ENCODE measurements around the gene BBS1.
"Not testable (repeated sequence)": the region's sequence is repeated elsewhere in the genome, so short reads cannot be mapped to it uniquely, and the experiment has no call there.

BBS1 gene

DNA sequence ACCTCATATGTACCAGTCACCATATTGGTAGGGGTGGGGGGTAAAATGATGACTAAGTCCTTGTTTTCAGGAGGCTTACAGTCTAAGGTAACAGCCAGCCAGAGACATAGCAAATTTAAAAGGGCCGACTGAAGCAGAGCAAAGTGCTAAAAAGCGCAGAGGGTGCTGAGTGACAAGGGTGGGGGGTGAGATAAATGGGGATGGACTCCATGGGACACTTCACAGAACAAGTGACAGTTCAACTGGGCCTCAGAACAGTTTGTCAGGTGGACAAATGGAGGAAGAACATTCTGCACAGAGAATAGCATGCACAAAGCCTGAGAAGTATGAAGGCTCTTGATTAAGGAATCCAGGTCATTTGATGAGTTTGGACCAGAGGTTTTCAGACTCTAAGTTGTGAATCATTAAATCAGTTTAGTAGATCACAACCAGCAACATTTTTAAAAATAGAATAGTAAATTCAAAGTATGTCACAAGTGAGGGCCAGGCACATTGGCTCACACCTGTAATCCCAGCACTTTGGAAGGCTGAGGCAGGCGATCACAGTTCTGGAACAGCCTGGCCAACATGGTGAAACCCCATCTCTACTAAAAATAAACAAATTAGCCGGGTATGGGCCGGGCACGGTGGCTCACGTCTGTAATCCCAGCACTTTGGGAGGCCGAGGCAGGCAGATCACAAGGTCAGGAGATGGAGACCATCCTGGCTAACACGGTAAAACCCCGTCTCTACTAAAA is 14.0 kb downstream of the BBS1 start:
- DNase-seq (ENCODE audit: low spot score): no peak

DNA sequence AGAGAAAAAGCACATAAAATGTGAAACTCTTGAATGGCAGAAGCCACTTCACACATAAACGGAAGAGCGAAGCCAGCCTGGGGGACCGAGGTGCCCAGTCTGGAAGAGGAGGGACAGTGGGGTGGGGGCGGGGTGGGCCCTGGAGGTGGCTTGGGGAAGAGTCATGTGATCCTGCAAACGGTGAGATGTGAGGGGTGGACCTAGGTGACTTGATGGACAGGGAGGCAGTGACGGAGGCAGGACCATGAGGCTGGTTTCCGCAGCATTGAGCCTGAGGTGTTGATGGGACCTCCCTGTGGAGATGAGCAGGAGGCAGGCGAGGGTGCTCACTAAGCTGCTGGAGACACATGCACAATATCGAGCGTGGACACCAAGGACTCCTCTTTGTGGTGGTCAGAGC is 18.6 kb downstream of the BBS1 start:
- DNase-seq (ENCODE audit: low spot score): no peak

DNA sequence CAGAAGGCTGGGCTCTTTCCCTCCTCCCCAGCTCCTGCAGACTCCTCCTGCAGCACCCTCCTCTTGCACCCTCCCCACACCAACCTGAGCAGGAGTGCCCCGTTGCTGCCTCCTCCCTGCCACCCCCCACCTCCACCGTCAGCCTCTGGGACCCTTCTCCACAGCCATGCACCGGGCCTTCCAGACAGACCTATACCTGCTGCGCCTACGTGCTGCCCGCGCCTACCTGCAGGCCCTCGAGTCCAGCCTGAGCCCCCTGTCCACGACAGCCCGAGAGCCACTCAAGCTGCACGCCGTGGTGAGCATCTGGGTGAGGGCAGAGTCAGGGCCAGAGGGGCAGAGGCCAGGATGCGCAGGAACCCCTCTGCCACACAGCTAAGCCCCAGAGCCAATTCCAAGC is 19.2 kb downstream of the BBS1 start:
- no peak for DNase-seq (ENCODE audit: low spot score)

DNA sequence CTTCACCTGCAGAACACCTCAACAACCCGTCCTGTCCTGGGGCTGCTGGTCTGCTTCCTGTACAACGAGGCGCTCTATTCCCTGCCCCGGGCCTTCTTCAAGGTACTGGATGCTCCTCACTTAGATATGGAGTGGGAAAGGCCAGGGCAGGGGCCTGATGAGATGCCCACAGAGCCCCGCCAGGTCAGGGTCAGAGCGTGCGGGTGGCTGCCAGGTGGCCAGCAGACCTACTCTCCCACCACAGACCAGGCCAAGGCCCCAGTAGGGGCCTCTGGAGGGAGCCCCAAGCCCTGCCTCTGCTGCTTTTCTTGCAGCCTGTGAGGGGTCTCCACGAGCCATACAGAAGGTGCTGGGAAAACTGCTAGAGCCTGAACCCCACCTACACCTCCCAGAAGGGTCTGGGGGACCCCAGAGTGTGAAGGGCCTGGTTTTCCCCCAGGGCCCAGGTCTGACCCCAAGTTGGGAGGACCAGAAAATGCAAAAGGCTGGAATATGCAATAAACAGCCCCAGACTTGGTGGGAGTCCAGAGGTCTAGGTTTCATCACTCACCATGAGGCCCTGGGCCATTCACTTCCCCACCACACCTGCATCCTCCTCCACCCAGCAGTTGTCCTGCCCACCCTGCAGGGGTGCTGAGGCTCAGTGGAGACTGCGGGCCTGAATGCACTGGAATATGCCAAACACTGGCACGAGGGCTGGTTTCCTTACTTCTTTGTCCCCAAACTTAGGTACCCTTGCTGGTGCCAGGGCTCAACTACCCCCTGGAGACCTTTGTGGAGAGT is 20.7 kb downstream of the BBS1 start:
- no peak for DNase-seq (ENCODE audit: low spot score)

DNA sequence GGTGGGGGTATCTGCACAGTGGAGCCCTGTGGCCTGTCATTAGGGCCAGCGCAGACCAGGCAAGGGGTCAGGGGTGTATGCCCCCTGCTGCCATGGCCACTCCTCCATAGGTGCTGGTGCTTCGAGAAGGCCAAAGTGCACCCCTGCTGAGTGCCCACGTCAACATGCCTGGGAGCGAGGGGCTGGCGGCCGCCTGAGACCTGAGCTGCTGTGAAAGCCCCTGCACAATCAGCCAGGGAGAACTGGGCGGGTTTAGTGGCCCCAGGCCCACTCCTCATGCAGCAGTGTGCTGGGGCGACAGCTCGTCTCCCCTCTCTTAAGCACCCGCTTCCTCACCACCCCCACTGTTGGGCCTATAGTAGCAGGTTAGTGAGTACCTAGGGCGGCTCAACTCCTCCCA is 21.4 kb downstream of the BBS1 start:
- DNase-seq (ENCODE audit: low spot score): no peak

DNA sequence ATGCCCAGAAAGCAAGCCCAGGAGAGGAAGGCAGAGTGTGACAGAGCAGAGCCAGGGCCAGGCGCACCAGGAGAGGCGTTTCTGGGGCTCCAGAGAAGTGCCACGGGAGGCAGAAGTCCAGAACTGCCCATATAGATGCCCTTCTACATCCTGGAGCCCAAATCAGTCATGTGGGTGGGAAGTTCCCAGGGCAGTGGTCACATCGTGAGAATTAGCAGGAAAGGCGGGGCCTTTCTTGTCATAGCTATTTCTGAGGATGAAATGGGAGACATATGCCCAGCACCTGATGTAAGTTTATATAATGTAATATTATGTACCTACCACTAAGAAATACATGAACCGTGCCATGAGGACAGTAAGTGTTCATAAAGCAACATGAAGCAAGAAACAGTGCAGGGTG is 22.3 kb downstream of the BBS1 start:
- DNase-seq (ENCODE audit: low spot score): no peak

DNA sequence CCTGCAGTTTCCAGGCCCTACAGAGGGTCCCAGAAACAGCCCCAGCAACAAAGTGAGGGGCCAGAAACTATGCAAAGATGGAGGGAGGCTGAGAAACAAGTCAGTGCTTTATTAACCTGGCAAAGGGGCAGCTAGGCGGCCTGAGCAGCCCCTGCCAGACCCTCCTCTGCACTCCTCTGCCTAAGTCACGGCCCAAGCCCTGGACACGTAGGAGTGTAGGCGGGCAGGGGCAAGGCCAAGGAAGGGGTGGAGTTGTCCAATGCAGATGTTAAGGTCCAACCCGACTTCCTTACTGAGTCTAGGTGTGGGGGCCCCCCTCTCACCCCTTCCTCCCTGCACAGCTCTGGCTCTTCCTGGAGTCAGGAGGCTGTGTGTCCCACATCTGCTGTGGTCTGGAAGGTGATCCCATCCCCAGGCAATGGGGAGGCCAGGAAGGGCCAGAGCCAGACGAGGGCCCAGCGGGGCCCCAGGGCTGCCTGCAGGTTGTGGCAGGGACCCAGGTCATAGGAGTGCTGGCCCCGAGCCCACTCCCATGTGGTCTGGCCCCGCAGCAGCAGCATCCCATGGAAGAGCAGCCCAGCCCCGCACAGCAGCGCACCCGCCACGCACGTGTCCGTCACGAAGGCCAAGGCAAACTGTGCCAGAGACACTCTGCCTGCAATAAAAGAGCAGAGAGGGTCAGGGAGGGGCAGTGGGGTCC is 28.9 kb downstream of the BBS1 start:
- no peak for DNase-seq (ENCODE audit: low spot score)

DNA sequence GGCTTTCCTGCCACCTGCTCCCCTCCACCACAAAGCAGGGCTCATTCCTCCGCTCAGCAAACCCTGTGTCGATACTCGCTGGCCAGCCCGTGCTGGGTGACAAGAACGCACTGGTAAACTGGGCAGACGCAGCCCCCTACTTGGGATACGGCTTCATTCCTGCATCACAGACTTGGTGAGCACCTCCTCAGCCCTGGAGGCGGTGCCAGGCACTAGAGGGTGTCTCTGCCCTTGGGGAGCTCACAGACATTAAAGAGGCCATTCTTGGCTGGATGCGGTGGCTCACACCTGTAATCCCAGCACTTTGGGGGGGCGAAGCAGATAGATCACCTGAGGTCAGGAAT is 29.4 kb downstream of the BBS1 start:
- DNase-seq (ENCODE audit: low spot score): no peak

DNA sequence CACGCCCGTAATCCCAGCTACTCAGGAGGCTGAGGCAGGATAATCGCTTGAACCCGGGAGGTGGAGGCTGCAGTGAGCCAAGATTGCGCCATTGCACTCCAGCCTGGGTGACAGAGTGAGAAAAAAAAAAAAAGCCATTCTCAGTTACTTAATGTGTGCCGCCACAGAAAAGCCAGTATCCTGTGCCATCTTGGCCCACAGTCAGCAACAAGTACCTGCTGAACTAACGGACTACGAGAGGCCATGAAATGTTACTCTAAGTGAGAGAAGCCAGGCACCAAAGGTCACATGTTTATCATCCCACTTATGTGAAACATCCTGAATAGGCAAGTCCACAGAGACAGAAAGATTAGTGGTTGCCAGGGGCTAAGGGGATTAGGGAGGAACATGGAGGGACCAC is 30.2 kb downstream of the BBS1 start:
- DNase-seq (ENCODE audit: low spot score): not testable (repeated sequence)

DNA sequence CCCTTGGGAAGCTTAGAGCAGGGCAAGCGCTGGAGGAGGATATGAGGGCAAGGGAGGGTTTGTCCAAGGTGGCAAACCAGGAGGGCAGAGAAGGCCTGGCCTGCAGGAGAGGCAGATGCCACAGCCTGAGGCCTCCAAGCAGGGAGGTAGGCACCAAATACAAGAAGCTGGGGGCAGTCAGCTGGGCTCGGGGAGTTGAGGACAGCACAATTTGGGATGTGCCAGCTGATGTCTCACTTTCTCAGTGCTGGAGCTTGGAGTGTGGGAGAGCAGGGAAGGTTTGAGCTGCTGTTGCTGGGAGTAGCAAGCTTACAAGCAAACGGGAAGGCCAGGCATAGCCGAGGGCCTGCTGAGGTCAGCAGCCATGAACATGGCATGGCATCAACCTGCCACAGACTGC is 31.5 kb downstream of the BBS1 start:
- no peak for DNase-seq (ENCODE audit: low spot score)

DNA sequence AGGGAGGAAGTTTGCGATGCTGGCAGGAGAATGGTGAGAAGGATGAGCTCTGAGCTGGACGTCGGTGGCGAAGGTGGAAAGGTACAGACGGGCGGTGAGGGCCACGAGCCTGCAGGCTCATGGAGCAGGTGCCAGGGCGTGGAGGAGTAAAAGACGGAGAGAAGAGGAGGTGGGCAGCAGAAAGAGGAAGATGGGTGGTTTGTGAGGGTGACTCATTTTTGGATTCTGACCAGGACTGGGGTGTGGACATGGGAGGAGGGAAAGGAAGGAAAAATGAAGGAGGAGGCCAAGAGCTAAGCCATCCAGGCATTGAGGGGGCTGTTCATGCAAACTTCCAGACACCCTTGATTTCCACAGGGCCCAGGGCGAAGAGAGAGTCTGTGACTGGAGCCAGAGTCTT is 31.9 kb downstream of the BBS1 start:
- DNase-seq (ENCODE audit: low spot score): no peak

DNA sequence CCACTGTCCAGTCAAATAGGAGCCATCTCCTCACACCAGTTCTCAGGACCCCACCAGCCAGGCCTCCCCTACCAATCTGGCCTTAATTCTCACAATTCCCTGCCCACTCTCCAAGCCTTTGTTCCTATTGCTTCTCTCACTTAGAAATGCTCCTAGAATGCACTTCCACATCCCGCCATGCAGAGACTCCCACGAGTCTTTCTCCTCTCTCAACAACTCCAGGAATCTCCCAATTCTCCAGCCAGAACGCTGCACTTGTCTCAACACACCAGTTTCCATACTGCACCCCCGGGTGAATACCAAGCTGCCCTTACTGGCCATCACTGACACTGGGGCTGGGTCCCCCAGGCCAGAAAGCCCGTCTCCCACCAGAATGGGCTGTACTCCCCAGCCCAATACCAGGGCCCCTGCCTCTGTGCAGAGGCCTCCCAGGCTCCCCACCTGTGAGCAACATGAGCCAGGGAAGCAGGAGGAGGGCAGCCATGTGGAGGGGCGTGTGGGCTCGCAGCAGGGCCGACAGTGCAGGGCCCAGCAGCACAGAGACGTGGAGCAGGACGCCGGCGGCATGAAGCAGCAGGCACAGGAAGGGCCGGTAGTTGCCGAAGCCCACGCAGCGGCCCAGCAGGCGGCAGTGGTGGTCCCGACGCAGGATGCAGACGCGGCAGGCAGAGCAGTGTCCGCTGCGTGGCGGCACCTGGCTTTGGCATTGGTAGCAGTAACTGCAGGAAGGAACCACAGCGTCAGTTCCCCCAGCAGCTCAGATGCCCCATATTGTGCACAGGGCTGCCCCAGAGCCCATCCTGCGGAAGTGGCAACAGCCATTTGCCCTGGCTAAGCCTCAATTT is 33.0 kb downstream of the BBS1 start:
- no peak for DNase-seq (ENCODE audit: low spot score)

DNA sequence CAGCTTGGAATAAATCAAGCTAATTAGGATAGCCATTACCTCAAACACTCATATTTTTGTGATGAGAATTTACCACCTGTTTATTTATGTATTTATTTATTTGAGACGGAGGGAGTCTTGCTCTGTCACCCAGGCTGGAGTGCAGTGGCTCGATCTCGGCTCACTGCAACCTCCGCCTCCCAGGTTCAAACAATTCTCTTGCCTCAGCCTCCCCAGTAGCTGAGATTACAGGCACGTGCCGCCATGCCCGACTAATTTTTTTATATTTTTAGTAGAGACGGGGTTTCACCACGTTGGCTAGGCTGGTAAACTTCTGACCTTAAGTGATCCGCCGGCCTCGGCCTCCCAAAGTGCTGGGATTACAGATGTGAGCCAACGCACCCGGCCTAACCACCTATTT is 34.5 kb downstream of the BBS1 start:
- DNase-seq (ENCODE audit: low spot score): not testable (repeated sequence)

DNA sequence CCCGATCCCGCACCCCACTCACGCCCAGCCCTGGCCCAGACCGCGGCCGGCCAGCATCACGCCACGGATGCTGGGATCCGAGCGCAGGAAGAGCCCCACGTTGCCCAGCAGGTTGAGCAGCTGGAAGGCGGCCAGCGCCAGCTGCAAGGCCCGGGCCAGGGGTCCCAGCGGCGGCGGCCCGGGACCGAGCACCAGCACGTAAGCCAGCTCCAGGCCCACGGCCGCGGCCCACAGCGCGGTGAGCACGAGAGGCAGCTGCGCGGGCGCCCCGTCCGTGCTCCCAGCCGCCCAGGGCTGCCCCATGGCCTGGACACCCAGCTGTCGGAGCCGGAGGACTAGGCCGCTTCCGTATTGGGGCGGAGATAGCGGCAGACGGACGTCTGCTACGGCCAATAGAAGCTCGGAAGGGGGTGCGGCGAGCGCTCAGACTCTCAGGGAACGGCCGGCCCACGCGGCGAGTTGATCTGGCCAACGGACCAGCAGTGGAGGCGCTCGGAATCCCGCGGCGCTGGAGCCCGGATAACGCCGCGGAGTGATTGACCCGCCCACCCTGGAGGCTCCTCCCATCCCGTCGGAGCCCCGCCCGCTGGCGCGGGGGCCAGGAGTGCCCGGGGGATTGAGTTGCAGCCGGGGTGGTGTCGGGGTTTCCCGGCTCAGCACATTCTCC is 35.4 kb downstream of the BBS1 start, which contains the start of gene ZDHHC24:
Gene ZDHHC24 (minus strand): TSS at position 348 of the 667 bp plus-strand sequence. CDS start 45 bp downstream, at position 303.
- DNase-seq (ENCODE audit: low spot score): peak; percentile 96

DNA sequence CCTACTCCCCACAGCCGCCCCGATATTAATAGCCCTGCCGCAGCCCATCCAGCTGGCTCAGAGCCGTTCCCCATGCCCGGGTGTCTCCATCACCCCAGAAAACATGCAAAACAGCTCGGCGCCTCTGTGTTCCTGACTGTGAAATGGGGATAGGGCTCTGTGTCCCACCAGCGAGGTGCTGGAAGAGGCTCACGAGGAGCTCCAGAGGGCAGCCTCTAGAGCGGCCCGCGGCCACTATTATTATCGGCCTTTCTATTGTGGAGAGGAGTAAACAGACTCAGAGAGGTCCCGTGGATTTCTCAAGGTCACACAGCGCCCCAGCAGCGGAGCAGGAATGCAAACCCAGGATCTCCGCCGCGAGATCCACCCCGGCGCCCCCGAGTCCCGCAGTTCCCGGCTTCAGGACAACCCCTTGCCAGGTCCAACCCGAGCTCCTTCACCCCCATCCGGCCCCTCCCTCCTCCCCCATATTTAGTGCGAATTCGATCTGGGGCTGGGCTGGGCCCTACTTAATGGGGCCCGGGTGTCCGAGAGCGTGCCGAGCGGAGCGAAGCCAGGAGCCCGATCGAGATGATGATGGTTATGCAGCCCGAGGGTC is 36.0 kb downstream of the BBS1 start, which contains the start of gene ACTN3:
Gene ACTN3 (plus strand): TSS at position 536 of the 598 bp plus-strand sequence. CDS start 35 bp downstream, at position 571.
- no peak for DNase-seq (ENCODE audit: low spot score)

DNA sequence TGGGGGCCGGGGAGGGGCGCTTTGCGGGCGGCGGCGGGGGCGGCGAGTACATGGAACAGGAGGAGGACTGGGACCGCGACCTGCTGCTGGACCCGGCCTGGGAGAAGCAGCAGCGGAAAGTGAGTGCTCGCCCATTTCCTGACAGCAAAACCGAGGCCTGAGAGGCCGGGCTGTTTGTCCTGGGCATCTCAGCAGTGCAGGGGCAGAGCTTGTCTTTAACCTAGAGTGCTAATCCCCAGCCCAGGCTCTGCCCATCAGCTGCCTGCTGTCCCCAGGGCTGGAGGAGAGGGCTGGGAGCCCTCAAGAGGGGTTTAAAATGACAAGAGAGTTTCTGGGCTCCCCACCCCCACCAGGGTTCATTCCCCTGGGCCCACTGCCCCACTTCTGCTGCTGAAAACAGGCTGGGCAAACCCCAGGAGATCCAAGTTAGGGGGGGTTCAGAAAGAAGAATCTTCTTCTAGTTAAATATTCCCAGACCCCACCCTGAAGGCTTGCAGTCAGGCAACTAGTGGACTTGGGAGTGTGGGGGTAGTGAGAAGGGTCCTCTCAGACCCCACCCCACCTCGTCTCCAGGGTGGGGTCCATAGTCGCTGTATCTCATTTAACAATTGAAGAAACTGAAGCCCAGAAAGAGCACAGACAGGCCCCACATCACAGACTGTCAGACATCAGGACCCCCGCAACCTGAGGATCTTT is 36.7 kb downstream of the BBS1 start:
- DNase-seq (ENCODE audit: low spot score): no peak

DNA sequence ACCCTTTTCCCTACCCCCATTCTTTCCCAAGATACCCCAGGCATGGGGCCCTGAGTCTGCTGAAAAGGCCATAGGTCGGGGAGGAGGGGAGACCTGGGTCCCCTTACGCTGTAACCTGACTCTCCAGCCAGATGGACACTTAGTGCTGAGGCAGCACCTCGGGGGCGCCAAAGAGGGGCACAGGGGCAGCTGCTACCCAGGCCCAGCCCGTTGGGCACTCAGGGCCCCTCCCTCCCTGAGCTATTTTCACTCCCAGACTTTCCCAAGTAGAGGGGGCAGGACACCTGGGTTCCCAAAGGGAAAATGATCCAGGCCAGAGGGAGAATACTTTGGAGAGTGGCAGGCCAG is 37.2 kb downstream of the BBS1 start:
- DNase-seq (ENCODE audit: low spot score): no peak

DNA sequence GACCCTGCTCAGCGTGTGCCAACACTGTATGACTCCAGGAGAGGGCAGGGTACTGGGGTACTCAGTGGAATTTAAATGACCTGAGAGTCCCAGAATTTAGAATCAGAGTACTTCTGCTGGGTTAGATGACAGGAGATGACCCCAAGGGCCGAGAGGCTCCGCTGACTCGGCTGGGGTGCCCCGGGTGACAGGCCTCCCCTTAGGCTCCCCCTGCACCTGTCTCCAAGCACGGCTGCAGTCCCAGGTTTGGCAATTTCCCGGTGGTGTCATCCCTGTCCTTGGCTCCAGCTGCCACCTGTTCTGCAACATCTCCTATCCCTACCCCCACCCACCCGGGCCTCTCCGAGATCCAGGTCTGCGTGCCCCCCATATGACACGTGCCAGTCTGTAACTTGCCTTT is 37.6 kb downstream of the BBS1 start:
- no peak for DNase-seq (ENCODE audit: low spot score)

DNA sequence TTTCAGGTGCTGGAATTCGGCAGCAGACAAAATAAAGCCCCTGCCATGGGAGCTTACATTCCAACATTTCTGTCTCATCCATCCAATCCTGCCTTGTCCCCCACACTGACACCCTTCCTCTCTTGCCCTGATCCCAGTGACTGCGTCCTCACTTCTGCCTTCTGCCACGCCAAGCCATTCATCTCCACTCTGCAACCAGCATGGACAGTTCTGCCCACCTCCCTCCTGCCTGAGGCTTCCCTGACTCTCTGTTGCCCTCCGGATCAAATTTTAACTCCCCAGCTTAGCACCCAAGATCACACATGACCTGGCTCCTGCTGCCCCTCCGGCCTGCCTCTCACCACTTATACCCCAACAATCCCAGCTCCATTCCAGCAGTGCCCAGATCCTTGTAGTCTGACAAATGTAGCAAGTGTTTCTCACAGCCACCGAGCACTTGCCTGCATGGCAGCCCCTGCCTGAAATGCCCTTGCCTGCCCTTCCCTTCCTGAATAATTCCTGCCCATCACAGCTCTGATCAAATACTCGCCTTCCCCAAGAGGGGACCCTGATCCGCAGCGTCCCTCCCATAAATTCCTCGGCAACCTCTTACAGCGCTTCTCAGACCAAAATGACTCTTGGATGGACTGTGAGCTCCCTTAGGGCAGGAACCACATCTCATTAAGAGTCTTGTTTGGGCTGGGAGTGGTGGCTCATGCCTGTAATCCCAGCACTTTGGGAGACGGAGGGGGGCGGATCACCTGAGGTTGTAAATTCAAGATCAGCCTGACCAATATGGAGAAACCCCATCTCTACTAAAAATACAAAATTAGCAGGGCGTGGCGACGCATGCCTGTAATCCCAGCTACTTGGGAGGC is 38.6 kb downstream of the BBS1 start:
- DNase-seq (ENCODE audit: low spot score): no peak

DNA sequence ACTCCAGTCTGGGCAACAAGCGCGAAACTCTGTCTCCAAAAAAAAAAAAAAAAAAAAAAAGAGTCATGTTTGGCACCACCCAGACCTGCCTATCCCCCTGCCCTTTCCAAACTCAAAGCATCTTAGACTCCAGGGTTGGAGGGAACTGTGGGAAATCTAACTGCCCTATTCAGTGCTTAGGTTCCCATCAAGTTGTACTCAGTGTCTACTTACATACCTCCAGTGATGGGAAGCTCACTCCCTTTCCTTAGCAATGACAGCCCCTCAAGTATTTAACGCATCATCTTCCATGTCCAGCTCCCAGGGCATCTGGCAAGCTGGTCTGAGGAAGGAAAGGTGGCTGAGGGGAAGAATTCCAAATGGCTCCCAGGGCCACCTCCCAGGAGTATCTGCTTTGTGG is 39.3 kb downstream of the BBS1 start:
- no peak for DNase-seq (ENCODE audit: low spot score)
